BLaER1 (cell line): Measurements from ENCODE around the gene LRPAP1.

ENCODE experiments used
- H3K27ac ChIP-seq: shearing (Covaris generic); formaldehyde crosslinking; 2 replicates; pipeline ENCODE4 v1.8.1; 2022
- H3K27me3 ChIP-seq: shearing (Covaris generic); formaldehyde crosslinking; 2 replicates; pipeline ENCODE4 v1.8.1; 2022
- H3K36me3 ChIP-seq: shearing (Covaris generic); formaldehyde crosslinking; 2 replicates; pipeline ENCODE4 v1.8.1; 2022
- H3K4me1 ChIP-seq: shearing (Covaris generic); formaldehyde crosslinking; 2 replicates; pipeline ENCODE4 v1.8.1; 2022
- H3K4me2 ChIP-seq: shearing (Covaris generic); formaldehyde crosslinking; 2 replicates; pipeline ENCODE4 v1.8.1; 2022
- H3K4me3 ChIP-seq: shearing (Covaris generic); formaldehyde crosslinking; 2 replicates; pipeline ENCODE4 v1.8.1; 2022
- H3K9ac ChIP-seq: shearing (Covaris generic); formaldehyde crosslinking; 2 replicates; pipeline ENCODE4 v1.8.1; 2022
- H3K9me3 ChIP-seq: shearing (Covaris generic); formaldehyde crosslinking; 2 replicates; pipeline ENCODE4 v1.8.1; 2022
- H4K20me1 ChIP-seq: shearing (Covaris generic); formaldehyde crosslinking; 2 replicates; pipeline ENCODE4 v1.8.1; 2022
- Cebpa-rat ChIP-seq: shearing (Covaris generic); IDR thresholded peaks from 2 replicates; pipeline ENCODE4 v1.8.1; 2022

LRPAP1 gene

DNA sequence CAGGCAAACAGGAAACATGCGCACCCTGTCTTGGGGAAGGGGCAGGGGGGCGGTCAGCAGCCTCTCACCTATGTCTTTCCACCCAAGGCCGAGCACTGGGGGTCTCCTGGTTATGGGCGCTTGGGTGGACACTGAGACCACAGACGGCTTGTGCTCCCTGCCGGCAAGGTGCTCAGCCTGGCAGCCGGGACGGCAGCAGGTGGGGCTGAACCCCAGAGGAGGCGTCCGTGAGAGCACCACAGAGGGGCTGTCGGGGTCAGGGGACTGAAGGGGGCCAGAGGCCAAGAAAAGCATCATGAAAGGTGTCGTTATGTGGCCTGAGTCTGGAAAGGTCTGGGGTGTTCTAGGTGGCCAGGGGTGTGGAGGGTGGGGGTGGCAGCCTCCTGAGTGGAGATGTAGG lies 49.5 kb downstream of the LRPAP1 start:
- H3K36me3 ChIP-seq = no peaks in the 10 kb centered on the region

DNA sequence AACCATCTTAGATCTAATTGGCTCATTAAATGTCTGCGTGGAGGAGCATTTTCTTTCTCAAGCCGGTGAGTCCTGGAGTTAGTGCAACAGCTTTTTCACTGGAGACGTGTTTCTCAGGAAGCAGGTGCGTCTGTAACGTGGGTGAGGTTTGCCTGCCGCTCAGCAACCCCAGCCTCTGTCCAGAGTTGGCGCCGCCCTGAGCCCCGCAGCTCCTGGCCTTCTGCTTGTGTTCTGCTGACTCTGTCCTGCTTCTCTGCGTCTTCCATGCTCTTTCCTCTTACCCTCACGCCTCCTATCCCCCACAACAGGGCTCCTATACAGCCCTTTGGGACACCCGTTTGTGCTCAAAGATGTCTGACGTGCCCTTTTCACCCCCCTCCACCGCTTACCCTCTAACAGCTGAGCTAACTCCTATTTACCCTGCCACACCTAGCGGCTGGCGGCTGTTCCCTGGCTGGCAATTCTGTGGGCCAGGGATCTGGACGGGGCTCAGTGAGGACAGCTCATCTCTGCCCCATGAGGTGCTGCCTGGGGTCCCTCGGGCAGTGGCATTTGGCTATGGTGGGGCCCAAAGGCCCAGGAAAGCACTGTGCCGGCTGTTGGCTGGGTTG lies 50.3 kb downstream of the LRPAP1 start:
- no peak for TF ChIP-seq Cebpa-rat
- peaks cover 59% of the 10 kb centered on the region for H3K27me3 ChIP-seq
- H3K9me3 ChIP-seq = no peaks in the 10 kb centered on the region
- H3K4me1 ChIP-seq = peaks cover 86% of the 10 kb centered on the region
- no peak overlapping the region for H3K27ac ChIP-seq
- peaks cover 33% of the 10 kb centered on the region for H4K20me1 ChIP-seq
- no peak overlapping the region for H3K4me3 ChIP-seq
- H3K4me2 ChIP-seq = peak overlapping the region; percentile 78
- no peaks in the 10 kb centered on the region for H3K36me3 ChIP-seq
- H3K9ac ChIP-seq = no peak overlapping the region

More for the DNA sequence above, 49.5 kb downstream of the LRPAP1 start:
- H3K9ac ChIP-seq = no peak overlapping the region
- no peak overlapping the region for H3K27ac ChIP-seq
- TF ChIP-seq Cebpa-rat = no peak
- H3K4me3 ChIP-seq = no peak overlapping the region
- peaks cover 86% of the 10 kb centered on the region for H3K4me1 ChIP-seq
- H3K27me3 ChIP-seq = peaks cover 57% of the 10 kb centered on the region
- H4K20me1 ChIP-seq = peaks cover 41% of the 10 kb centered on the region
- H3K4me2 ChIP-seq = peak overlapping the region; percentile 78; the same call in 1 of the 2 replicates
- no peaks in the 10 kb centered on the region for H3K9me3 ChIP-seq

DNA sequence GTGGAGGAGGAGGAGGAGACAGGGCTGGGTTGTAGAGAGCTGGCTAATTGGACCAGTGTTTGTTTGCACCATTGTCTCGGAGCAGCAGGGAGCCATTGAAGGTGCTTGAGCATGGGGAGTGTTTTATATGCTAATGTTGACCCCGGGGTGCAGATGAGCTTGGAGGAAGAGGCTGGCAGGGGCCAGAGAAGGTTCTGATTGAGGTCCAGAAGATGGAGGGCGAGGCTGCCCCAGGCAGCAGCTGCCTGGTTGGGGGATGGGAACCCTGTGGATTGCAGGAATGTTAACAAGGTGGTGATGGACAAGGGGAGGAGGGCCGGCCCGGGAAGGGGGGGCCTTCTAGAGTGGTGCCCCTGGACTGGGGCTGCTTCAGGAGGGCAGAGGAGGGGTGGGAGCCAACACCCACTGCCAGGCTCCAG lies 51.1 kb downstream of the LRPAP1 start:
- Histone ChIP-seq H4K20me1 (peaks cover 25% of the 10 kb centered on the region), H3K4me1 (peaks cover 84% of the 10 kb centered on the region), H3K27ac (no peak overlapping the region), H3K9me3 (no peaks in the 10 kb centered on the region), H3K4me3 (no peak overlapping the region), H3K27me3 (peaks cover 58% of the 10 kb centered on the region), H3K9ac (no peak overlapping the region), H3K4me2 (peak overlapping the region; percentile 78), H3K36me3 (no peaks in the 10 kb centered on the region)
- TF ChIP-seq Cebpa-rat = no peak

DNA sequence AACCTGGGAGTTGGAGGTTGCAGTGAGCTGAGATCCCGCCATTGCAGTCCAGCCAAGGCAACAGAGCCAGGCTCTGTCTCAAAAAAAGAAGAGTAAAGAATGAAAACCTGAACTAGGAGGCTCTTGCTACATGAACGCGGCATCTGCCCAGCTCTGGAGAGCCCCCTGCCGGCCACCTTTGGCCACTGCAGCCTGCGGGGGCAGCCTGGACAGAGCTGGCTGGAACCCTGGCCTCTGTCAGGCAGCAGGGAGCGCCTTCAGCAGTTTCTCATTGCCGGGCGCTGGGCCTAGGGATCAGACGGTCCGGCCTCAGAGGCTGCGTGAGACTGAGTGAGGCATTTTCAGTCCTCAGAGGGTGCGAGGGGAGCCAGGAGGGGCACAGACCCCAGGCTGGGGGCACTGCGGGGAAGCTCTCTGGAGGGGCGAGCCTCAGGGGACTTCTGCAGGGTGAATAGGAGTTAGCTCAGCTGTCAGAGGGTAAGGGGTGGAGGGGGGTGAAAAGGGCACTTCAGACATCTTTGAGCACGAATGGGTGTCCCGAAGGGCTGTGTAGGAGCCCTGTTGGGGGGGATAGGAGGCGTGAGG lies 51.6 kb downstream of the LRPAP1 start:
- no peaks in the 10 kb centered on the region for H3K36me3 ChIP-seq
- H3K9me3 ChIP-seq = no peaks in the 10 kb centered on the region
- H3K4me3 ChIP-seq = no peak overlapping the region
- H4K20me1 ChIP-seq = peaks cover 20% of the 10 kb centered on the region
- no peak for TF ChIP-seq Cebpa-rat
- H3K27me3 ChIP-seq = peaks cover 53% of the 10 kb centered on the region
- peak overlapping the region; percentile 78 for H3K4me2 ChIP-seq
- no peak overlapping the region for H3K9ac ChIP-seq
- no peak overlapping the region for H3K27ac ChIP-seq
- peaks cover 79% of the 10 kb centered on the region for H3K4me1 ChIP-seq

DNA sequence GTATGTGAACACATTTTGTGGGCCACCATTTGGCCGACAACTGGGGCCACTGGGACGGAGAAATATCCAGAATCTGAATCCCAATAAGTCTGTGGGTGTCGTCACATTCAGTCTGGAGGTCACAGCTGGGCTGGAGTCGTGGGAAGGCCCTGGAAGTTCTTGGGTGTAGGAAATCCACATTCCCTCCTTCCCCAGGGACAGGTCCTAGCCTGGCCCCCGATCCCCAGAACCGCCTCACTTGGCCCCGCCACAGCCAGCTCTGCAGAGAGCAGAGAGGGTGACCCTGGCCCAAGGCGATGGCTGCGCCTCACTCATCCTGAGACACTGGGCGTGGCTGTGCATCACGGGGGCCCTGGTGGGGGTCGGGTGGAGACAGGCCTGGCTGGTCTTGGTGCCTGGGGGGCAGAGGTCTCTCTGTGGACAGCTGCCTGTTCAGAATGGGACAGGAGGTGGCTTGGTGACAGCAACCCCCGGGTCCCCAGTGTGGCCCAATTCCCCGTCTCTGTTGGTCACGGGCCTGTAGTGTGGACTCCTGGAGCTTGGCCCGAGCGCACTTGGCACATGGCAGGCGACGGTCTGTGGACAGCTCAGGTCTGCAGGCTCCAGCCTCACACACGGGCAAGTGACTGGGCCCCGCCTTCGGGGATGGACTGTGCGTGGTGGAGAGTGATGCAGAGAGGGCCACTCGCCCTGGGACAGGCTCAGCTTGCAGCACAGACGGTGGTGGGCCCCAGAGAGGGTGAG lies 52.7 kb downstream of the LRPAP1 start:
- Histone ChIP-seq H3K4me2 (peak overlapping the region; percentile 78; the same call in 1 of the 2 replicates), H3K9me3 (no peaks in the 10 kb centered on the region), H3K27me3 (peaks cover 42% of the 10 kb centered on the region), H3K27ac (no peak overlapping the region), H3K4me3 (no peak overlapping the region), H3K4me1 (peaks cover 68% of the 10 kb centered on the region), H4K20me1 (peaks cover 9% of the 10 kb centered on the region), H3K36me3 (no peaks in the 10 kb centered on the region), H3K9ac (no peak overlapping the region)
- no peak for TF ChIP-seq Cebpa-rat

DNA sequence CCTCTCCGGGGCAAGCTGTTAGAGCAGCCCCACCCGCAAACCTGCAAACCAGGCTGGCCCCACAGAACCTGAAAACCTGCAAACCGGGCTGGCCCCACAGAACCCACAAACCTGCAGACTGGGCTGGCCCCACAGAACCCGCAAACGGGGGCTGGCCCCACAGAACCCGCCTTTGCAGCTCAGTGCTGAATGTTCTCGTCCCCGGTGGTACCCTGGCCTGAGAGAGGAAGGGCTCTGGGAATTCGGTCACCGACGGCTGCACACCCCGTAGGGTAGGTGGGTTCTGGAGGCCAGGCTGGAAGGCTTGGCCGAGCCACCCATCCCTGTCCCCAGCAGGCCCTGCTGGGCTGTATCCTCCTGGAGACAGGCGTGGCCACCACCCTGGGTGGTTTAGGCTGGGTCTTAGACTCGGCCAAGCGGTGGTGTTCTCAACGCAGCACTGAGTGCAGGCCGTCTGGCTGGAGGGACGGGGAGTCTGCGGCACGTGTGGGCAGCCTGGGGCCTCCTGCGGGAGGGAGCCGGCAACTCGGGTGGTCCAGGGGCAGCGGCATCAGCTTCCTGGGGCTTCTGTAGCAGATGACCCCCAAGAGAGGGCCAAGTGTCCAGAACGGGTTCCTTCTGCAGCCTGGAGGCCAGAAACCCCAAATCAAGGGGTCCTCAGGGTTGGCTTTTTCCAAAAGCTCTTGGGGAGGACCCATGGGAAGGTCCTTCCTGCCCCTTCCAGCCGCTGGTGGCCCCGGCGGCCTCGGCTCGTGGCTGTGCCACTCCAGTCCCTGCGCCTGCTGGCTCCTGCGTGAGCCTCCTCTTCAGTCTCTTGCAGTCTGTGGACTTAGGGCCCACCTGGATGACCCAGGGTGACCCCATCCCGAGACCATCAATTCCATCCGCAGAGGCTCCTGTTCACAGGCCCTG lies 53.5 kb downstream of the LRPAP1 start:
- no peak for TF ChIP-seq Cebpa-rat
- H3K36me3 ChIP-seq = no peaks in the 10 kb centered on the region
- H4K20me1 ChIP-seq = peaks cover under 1% of the 10 kb centered on the region; the same call in 1 of the 2 replicates
- no peaks in the 10 kb centered on the region for H3K9me3 ChIP-seq
- H3K27me3 ChIP-seq = peaks cover 34% of the 10 kb centered on the region
- H3K4me1 ChIP-seq = peaks cover 60% of the 10 kb centered on the region
- no peak overlapping the region for H3K27ac ChIP-seq
- H3K4me3 ChIP-seq = no peak overlapping the region
- H3K4me2 ChIP-seq = peak overlapping the region; percentile 74; the same call in 1 of the 2 replicates
- H3K9ac ChIP-seq = no peak overlapping the region; the same call in 1 of the 2 replicates

DNA sequence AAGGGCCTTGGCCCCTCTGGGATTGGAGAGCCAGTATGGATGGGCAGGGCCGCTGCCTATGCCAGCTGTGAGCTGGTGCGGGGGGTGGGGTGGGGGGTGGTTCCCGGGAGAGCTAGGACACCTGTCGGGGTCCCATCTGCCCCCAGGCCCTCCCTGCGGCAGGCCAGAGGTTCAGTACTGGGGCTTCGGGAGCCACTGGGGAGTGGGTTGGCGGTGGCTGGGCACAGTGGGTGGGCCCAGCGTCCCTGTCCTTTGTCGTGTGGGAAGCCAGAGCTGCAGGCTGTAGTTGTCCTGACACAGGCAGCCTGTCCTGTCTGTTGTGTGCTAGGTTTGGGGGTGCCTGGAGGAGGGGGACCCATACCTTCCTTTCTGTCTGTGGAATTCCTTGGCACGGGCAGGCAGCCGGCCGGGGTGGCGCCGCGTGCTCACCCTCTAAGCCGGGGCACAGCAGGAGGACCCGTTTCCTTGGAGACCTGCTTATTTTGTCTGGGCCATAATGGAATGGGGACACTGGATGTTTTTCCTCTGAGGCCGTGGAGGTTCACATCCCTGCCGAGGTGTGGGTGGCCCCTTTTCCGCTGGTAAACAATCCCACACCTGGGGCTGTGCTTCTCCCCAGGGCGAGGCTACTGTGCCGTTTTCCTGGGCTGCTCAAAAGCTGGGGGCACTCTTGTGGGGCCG lies 54.3 kb downstream of the LRPAP1 start:
- no peak for TF ChIP-seq Cebpa-rat
- H3K27me3 ChIP-seq = peaks cover 29% of the 10 kb centered on the region
- no peaks in the 10 kb centered on the region for H3K36me3 ChIP-seq
- H3K4me3 ChIP-seq = no peak overlapping the region
- H3K27ac ChIP-seq = no peak overlapping the region
- H3K4me1 ChIP-seq = peaks cover 62% of the 10 kb centered on the region
- H4K20me1 ChIP-seq = no peaks in the 10 kb centered on the region
- H3K9me3 ChIP-seq = no peaks in the 10 kb centered on the region
- H3K4me2 ChIP-seq = peak overlapping the region; percentile 74
- H3K9ac ChIP-seq = peak overlapping the region; percentile 24; the same call in 1 of the 2 replicates

DNA sequence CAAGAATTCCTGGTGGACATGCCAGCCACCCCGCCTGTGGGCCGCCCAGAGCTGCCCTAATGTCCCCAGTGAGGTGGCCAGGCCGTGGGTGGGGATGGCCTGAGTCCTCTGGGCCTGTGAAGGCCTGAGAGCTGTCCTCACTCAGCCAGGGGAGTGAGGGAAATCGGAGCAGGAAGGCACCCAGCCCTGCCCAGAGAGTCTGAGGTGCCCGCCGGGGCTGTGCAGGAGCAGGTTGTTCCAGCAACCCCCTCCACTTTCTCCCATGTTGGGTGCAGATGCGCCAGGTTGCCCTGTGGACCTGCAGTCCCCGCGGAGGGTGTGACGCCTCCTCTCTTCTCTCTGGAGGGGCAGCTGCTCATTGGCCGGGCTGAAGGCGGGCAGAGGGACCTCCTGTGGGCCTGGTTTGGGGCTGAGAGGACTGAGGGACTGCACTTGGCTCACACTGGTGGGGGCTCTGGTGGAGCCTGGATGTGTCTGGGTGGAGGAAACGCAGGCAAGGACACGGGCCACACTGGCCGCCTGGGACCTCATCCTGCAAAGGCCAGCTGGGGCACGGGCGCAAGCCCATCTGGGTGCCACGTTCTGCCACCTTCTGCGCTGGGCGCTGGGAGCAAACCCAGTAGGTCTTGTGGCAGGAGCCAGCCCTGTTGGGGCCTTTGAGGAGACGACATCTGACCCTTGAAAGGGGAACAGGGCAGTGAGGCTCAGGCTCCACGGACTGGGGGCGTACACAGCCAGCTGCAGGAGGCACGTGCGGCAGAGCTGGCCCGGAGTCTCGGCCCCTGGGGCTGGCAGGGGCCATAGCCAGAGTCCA lies 55.1 kb downstream of the LRPAP1 start:
- no peaks in the 10 kb centered on the region for H3K9me3 ChIP-seq
- H3K4me1 ChIP-seq = peaks cover 64% of the 10 kb centered on the region
- H3K4me2 ChIP-seq = peak overlapping the region; percentile 74
- H4K20me1 ChIP-seq = no peaks in the 10 kb centered on the region
- H3K27me3 ChIP-seq = peaks cover 29% of the 10 kb centered on the region
- TF ChIP-seq Cebpa-rat = no peak
- peak overlapping the region; percentile 24; the same call in 1 of the 2 replicates for H3K9ac ChIP-seq
- no peak overlapping the region for H3K4me3 ChIP-seq
- H3K36me3 ChIP-seq = no peaks in the 10 kb centered on the region
- no peak overlapping the region for H3K27ac ChIP-seq
